ENCODE data around the gene POU2AF2.

Gene POU2AF2

GRCh38 chr11:111334532-111335502, 89.3 kb downstream of the POU2AF2 start:
- DNase-seq: no peak

- no peak for DNase-seq
These were observed 90.0 kb downstream of the POU2AF2 start for GRCh38 chr11:111335549-111335948.

Data from activated T-cell treated with anti-CD3 and anti-CD28 coated beads, Interleukin-2, amount 50 U/mL, for 1 hour (primary cell).